GM18907 (cell line): Measurements from ENCODE around the gene GGT6.

Experiments used
- ATAC-seq: cut with Tn5 transposase; IDR thresholded peaks from one replicate; pipeline ENCODE4 v1.9.1; 2021; ENCODE audit warnings: mild to moderate bottlenecking, moderate library complexity; ENCODE audit not compliant: unreplicated experiment

The GGT6 gene

GRCh38 chr17:4527566-4528125 is 32.7 kb downstream of the GGT6 start:
- no peak for ATAC-seq

DNA sequence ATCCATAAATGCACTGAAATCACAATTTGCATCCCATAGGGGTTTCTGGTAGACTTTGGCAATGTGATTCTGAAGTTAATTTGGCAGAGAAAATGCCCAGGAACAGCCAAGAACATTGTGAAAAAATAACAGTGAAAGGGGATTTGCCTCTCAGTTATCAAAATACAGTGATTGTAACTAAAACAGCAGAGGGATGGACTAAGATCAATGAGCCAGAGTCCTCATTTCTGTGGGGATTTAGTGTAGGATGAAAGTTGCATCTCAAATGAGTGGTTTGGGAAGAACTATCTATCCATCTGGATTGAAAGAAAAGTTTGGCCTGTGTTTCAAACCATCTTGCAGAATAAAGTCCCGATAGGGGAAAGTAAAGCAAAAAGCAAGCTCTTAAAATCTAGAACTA is 33.2 kb downstream of the GGT6 start:
- no peak for ATAC-seq

DNA sequence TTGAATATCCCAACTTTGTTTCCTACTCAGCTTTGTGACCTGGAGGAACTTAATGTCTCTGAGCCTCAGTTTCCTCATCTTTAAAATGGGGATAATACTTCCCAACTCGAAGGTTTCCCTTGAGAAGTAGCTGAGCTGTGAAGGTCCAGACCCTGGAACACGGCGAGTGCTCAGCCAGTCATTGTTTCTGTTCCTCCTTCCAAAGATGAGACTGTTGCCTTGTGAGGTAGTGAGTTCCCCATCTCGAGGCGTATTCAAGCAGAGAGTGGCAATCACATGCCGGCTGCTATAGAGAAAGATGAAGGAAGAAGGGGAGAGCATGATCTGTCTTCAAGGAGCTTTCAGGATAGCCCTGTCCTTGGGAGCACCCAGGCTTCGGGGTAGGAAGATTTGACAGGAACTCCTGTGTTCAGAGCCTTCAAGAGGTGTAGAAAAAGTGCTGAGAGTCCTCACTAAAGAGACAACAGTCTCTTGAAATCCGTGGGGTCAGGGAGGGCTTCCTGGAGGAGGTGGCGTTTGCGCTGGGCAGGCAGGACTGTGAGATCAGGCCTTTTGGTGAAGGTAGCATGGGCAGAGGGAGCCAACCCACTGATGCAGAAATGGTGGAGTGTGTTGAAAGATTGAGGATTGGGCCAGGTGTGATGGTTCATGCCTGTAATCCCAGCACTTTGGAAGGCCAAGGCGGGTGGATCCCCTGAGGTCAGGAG is 34.5 kb downstream of the GGT6 start:
- no peak for ATAC-seq

DNA sequence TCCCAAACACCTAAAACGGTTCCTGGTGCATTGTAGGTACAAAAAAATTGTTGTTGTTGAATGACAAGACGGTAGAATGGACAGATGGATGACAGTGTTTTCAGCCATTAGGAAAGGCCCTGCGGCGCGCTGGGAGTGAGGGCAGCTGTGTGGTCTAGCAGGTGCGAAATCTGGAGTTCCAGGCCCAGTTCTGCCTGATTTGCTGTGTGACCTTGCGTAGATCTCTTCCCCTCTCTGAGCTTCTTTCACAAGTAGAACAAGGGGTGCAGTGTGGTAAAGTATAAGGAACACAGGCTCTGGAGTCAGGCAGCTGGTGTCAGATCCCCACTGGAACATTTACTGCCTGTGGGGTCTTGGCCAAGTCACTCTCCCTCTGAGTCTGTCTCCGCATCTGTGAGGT is 36.4 kb downstream of the GGT6 start:
- no peak for ATAC-seq

- no peak for ATAC-seq
These were observed 37.7 kb downstream of the GGT6 start for GRCh38 chr17:4522661-4523060.

DNA sequence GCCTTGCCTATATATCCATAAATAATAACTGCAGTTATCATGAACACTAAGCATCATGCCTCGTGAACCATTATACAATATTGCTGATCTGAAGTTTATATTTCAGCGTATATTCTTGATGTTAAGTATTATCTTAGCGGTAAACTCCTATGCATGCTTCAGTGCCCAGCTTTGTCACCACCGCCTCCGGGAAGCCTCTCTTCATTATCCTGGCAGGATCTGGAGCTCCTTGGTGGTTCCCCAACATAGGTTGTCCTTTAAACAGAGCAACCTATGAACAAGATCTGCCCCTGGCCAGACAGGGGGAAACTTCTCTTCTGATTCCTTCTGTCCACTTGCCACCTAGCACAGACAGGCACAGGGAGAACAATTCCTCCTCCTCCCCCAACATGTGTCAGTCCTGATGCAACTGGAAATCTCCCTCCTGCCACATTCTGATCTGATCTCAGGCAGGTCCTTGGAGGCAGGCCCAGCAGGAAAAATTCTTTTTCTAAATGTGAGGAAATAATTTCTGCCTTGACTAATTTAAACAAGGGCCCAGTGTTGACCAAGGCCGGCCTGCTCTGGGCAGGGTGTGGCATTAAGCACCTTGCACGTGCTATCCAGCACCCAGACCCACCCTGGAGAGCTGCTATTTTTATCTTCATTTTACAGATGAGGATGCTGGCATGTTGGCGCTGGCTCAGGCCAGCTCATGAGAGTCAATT is 39.3 kb downstream of the GGT6 start:
- no peak for ATAC-seq

- ATAC-seq = no peak
These were observed 40.1 kb downstream of the GGT6 start for GRCh38 chr17:4520060-4520893.

DNA sequence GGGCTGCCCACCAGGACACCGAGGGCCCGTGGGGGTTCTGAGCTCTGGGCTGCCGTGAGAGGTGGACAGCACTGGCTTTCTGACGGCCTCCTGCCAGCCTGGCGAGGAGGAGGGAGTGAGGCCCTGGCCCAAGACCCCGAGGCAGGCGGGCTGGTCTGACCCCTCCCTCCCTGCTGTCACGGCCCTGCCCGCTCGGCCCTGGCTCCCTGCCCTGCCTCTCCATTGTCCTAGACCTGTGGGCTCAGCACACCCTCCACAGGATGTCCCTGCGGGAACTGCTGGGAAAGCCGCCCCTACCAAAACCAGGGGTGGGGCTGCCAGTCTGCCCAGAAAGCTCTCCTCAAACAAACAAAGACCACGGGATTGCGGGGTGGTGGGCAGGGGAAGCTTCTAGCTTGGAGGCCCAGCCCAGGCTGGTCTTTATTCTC is 41.0 kb downstream of the GGT6 start:
- no peak for ATAC-seq

- ATAC-seq = no peak
These were observed 41.5 kb downstream of the GGT6 start for GRCh38 chr17:4518901-4519300.

- no peak for ATAC-seq
These were observed 43.6 kb downstream of the GGT6 start for GRCh38 chr17:4516735-4517134.

GRCh38 chr17:4515501-4515900 is 44.9 kb downstream of the GGT6 start:
- ATAC-seq = no peak

DNA sequence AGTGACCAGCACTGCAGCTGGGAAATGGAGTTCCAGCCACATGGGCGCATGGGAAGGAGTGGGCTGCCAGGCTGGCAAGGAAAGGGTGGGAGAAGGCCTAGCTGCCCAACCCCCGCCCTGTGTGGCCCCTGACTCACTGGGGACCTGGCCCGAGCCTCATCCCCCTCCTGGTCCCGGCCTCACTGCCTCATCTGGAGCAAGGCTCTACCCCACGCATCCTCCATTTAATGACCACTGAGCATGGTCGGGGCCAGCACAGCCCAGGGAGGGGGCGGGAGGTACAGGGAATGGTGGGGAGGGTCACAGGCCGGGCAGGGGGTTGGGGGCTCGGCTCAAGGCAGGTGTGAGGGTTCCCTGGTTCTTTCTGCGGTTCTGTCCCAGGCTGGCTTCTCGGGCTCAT is 45.6 kb downstream of the GGT6 start:
- ATAC-seq = no peak

GRCh38 chr17:4514206-4514605 is 46.2 kb downstream of the GGT6 start:
- ATAC-seq = no peak

DNA sequence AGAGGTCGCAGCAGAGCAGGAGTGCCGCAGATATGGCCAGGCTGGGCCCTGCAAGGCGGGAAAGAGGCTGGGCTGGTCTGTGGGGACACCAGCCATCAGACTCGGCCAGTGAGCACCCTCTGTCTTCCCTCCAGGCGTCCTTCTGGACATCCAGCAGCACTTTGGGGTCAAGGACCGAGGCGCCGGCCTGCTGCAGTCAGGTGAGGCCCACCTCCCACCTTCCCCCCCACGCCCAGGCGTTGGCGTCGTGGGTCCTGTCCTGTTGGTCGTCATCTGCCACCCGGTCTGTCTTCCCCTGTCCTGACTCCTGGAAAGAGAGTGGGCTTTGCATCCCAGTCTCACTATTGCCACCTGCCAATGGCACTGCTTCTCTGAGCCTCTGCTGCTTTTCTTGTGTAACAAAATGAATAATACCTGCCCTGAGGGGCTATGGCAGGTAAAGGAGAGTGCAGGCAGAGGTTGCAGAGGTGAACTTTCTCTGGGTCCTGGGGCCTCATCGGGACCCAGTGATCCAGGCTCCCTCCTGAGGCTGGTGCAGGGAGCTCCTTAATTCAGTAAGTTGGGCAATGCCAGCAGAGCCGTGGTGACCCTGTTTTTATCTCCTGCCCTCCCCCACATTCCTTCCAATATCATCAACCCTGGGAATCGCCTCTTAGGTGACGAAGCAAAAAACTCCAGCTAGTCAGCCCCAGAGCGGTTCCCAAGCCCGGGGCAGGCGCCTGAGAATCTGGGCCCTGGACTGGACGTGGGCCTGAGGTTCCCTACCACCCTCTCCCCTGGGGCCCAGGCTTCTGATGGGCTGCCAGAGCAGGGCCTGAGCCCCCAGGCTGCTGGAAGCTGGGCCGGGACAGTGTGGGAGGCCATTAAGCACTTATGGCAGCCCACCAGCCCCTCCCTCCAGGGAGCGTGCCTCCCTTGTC is 47.0 kb downstream of the GGT6 start:
- no peak for ATAC-seq

DNA sequence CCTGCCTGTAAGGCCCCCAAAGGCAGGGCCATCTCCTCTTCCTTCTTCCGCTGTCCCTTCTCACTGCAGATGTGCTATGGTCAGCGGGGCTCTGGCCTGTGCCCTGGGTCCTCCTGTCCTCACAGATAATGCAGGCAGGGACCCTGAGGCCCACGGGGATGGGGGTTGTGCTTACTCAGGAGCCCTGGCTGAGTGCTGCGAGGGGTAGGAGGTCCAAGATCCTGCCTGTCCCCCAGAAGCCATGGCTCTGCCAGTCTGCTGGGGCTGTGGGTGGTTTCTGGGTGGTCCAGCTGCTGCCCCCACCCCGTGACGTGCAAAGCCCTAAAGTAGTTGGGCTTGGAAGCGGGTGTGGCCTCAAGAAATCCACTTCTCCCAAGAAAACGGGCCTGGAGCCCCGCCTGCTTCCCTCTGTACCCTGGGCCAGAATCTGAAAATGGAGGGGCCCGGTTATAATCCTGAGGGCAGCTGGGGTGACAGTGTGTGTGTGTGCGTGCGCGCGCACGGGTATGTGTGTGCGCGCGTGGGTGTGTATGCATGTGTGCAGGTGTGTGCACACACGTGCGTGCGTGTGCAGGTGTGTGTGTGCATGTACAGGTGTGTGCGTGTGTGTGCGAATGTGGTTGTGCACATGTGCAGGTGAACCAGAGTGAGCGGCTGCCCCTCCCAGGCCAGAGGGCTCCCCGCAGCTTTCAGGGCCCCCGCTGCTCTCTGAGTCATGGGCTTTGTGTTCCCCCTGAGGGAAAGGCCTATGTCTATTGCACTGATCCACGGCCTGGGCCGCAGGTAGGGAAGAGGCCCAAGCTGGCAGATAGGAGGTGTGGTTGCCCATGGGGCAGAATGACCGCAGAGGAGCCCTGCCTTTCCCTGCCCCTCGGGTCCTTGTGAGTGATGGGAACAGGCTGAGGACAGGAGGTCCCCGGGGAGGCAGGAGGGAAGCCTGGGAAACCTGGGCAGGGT is 47.9 kb downstream of the GGT6 start:
- ATAC-seq = no peak

DNA sequence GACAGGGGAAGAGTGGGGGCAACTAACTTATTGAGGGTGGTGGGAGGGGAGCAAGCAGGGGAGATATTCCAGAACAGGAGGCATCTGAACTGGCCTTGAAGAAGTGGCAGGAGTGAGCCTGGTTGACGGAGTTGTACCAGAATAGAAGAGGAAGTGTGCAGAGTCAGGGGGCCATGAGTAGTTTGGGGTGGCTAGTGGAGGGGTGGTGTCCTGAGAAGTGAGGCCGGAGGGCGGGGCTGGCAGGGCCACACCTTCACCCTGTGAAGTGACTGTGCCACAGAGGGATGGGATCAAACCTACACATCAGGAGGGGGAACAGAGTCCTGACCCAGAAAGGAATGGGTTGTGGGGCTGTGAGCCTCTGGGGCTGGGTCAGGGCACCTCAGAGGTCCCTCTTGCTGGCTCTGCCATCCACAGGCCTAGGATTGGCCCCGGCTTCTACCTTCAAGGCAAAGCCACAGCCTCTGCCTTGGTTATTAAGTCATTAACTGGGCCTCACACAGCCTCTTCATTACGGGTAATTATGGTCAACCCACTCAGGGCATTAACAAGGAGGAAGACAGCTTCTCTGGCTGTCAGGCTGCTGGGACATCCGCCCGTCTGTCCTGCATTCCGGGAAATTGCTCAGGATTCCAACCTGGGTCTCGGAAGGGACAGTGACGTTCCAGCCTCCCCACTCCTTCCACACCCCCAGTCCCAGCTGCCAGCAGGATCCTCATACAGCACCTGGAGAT is 49.0 kb downstream of the GGT6 start:
- ATAC-seq = no peak

GRCh38 chr17:4510618-4510941 is 49.8 kb downstream of the GGT6 start:
- no peak for ATAC-seq

DNA sequence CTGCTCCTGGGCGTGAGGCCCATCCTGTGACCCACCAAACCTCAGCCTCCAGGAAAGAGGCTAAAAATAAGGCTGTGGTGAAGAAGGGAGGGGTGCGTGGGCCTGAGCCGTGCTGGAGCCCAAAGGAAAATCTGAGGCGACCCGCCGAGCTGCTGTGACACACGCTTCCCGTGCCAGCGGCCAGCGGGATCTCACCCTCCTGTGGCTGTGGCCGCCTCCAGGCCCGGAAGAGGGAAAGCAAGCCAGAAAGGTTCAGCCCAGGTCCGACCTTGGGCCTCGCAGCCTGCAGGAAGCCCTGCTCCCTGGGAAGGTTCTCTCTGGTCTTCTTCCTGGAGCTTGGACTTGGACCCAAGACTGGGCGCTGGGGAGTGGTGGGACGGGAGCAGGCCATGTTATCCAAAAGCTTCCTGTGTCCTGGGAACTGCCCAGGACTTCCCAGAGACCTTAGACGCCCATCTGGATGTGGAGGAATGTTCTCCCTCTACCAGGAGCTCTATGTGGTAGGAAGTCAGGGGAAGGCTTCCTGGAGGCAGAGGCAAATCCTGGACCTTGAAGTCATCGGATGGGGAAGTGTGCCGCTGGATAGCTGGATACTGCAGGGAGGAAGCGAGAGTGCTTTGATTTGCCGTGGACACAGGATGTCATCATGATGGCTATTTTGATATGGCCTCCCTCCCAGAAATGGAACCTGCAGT is 50.3 kb downstream of the GGT6 start:
- ATAC-seq = no peak
